GM19324 (cell line): Measurements from ENCODE around the gene ALKBH3.

Source experiments
- ATAC-seq: cut with Tn5 transposase; IDR thresholded peaks from one replicate; pipeline ENCODE4 v1.9.1; 2021; ENCODE audit warnings: mild to moderate bottlenecking, moderate library complexity; ENCODE audit not compliant: unreplicated experiment, low FRiP score

Gene ALKBH3

GRCh38 chr11:43934601-43935423, 54.2 kb downstream of the ALKBH3 start:
- ATAC-seq: no peak

GRCh38 chr11:43935424-43935979, 54.9 kb downstream of the ALKBH3 start:
- ATAC-seq: no peak

- no peak for ATAC-seq
These were observed 55.4 kb downstream of the ALKBH3 start for GRCh38 chr11:43936076-43936475.

- ATAC-seq: no peak
These were observed 57.1 kb downstream of the ALKBH3 start for GRCh38 chr11:43937434-43938411.

- no peak for ATAC-seq
These were observed 60.8 kb downstream of the ALKBH3 start for GRCh38 chr11:43941257-43941994.

- ATAC-seq: no peak
These were observed 62.2 kb downstream of the ALKBH3 start for GRCh38 chr11:43942662-43943371.

GRCh38 chr11:43943372-43943930, 62.8 kb downstream of the ALKBH3 start:
- ATAC-seq: no peak

- ATAC-seq: no peak
These were observed 63.5 kb downstream of the ALKBH3 start for GRCh38 chr11:43943931-43944751.

- no peak for ATAC-seq
These were observed 64.2 kb downstream of the ALKBH3 start for GRCh38 chr11:43944761-43945311.

GRCh38 chr11:43947003-43947500, 66.4 kb downstream of the ALKBH3 start:
- no peak for ATAC-seq

GRCh38 chr11:43947815-43948214, 67.2 kb downstream of the ALKBH3 start:
- ATAC-seq: no peak

GRCh38 chr11:43948341-43949225, 68.0 kb downstream of the ALKBH3 start:
- no peak for ATAC-seq

- ATAC-seq: no peak
These were observed 69.8 kb downstream of the ALKBH3 start for GRCh38 chr11:43950311-43950855.

- no peak for ATAC-seq
These were observed 70.6 kb downstream of the ALKBH3 start for GRCh38 chr11:43951231-43951630.

- ATAC-seq: no peak
These were observed 71.4 kb downstream of the ALKBH3 start for GRCh38 chr11:43952020-43952400.

GRCh38 chr11:43952401-43953342, 72.0 kb downstream of the ALKBH3 start:
- ATAC-seq: no peak
